HG03025 (cell line): ENCODE measurements around the gene MED13.

Experiments
- ATAC-seq: cut with Tn5 transposase; IDR thresholded peaks from one replicate; pipeline ENCODE4 v1.9.1; 2021; ENCODE audit warnings: mild to moderate bottlenecking, moderate library complexity; ENCODE audit not compliant: unreplicated experiment, low FRiP score

The MED13 gene

DNA sequence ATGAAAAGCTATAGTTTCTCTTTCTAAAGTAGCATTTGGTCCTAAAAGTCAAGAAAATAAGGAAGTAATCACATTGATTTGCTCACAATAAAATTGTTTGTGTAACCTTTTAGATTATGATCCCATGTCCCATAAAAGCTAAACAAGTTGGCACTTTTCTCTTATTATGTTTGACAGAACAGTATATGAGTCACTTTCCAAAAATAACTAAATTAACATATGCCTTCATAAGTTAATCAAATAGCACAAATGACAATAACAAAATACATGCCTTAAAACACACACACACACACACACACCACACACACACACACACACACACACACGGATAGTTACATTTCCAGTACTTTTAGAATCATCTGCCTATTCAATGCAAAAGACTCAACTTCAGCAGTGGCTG is 2.8 kb downstream of the MED13 start:
- no peak for ATAC-seq

DNA sequence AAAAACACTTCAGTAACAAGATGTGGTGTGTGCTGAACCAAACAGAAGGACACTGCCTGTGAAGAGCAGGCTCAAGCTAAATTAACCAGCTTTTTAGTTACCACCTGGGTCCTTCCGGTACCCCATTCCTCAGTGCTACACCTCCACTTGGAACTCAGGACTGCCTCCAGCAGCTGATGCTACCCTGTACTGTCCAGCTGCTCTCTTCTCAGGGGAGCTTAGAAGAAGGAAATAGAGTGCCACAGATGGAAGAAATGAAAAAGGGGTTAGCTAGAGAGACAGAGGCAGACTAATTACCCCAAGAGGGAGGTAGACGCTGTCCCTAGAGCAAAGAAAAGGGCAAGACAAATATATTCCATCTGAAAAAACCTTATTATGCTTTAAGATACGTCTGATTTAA is 5.7 kb downstream of the MED13 start:
- no peak for ATAC-seq

GRCh38 chr17:62058611-62059010 is 6.5 kb downstream of the MED13 start:
- no peak for ATAC-seq

GRCh38 chr17:62057696-62058095 is 7.4 kb downstream of the MED13 start:
- ATAC-seq: no peak

DNA sequence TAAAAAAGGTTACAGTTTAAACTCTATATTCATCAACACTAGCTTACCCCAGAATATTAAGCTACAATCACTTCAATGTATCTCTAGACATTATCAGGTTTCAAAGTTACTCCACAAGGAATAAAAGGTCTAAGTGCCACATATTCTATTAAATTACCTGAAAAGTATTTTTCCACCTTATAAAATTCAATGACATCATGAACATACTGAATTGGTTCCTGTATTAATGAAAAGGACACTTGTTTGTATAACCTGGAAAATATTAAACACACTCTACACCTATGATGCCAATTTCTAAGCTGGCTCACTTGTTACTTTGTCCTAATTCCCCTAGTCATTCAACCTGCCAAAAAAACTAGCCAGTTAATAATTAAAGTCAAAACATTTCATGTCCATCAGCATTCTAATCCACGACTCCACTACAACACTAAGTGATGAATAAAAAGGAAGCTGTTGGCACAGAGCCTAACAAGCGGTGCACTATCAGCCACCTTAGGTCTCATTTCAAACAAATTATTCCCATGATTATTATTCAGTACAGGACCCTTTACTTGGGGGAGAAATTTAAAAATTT is 12.2 kb downstream of the MED13 start:
- no peak for ATAC-seq

DNA sequence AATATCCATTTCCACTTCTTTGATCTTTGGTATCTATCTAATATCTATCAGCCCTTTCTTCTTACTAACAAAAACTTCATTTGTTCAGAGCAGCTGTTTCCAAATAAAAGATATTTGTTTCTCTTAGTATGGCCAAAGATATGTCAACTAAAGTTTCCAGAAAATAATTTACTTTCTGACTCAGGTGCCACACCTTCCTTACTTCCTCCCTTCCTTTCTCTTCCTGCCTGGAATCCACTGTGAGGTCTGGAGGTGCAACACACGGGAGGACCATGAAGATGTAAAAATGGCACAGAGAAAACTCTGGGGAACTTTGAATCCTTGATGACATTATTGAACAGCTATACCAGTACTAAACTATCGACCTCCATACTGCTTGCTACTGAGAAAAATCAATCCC is 14.0 kb downstream of the MED13 start:
- ATAC-seq: no peak

DNA sequence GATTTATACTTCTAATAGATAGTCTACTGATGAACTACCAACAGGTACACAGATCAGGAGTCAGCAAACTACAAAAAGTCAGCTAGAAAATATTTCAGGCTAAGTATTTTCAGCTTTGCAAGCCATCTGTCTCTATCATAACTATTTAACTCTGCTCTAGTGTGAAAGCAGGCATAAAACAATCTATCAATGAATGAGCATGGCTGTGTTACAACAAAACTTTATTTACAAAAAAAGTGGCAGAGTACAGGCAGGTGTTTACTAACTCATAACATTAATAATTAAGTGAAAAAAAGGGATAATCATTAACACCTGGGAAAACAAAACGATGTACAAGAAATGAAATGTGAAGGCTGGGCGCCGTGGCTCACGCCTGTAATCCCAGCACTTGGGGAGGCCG is 15.8 kb downstream of the MED13 start:
- no peak for ATAC-seq

GRCh38 chr17:62048262-62048661 is 16.8 kb downstream of the MED13 start:
- no peak for ATAC-seq

DNA sequence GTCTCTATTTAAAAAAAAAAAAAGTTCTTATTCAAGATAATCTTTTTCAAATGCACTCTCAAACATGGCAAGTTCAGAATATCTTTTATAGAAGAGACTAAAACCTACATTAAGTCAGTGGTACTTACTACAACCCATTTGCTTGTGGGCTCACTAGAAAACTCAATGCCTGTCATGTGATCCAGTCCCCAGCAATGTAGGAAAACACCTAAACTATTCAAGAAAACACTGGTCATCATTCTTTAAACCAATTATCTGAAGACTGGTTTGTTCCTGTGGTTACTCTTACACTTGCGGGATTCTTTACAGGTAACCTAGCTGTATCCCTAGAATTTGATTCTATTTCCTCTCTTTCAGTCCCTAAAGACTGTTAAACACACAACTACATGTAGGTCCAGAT is 19.6 kb downstream of the MED13 start:
- no peak for ATAC-seq

DNA sequence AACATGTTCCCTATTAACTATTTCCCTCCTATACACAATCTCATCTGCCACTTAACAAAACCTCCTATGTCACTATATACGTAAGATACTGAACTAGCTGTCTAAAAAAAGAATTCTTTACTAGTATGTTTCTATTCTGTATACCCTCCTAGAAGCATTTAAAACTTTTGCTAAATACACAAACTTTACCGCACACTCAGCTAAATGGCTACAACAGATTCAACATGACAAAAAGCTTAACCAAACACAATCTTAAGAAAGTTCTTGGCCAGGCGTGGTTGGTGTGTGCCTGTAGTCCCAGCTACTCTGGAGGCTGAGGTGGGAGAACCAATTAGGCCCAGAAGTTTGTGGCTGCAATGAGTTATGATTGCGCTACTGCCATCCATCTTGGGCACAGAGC is 20.0 kb downstream of the MED13 start:
- ATAC-seq: no peak

DNA sequence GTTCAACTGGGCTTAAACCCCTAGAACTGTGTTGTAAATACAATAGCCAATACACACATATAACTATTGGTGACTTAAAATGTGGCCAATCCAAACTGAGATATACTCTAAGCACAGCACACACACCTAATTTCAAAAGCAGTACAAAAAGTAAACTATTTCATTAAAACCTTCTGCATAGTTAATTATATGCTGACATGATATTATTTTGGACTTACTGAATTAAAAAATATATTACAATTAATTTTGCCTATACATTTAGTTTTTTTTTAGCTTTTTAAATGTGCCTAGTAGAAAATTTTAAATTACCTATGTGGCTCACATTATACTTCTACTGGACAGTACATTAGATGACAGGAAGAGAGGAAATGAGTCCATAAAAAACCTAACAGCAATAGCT is 21.5 kb downstream of the MED13 start:
- ATAC-seq: no peak

DNA sequence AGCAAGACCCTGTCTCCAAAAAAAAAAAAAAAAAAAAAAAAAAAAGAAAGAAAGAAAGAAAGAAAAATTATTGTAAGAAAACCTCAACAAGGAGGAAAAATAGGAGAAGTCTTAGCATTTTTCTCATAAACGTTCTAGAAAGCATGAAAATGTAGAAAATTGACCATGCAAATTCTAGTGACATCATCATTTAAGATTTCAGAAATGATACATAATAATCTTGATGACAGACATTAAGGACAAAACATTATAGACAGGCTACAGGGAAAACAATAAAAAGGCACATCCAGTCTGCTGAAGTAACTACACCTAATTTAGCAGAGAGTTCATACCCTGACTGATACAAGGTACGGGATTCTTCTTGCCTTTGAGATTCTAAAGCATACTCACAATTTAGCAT is 21.9 kb downstream of the MED13 start:
- no peak for ATAC-seq

GRCh38 chr17:62038248-62038647 is 26.8 kb downstream of the MED13 start:
- ATAC-seq: no peak

DNA sequence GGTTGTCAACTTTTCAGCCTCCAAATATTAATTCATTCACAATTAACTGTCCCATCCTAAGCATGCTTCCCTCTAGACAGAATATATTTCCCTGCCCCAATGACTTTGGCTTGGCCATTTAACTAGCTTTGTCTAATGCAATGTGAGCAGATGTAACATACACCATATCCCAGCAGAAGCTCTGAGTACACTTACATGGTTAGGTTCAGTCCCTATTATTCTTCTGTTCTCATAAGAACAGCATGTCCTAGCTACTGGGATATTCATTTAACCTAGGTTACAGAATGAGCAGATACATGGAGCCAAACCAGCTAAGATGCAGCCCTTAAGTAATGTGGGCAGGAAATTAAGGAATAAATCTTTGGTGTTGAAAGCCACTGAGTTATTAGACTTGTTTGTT is 31.8 kb downstream of the MED13 start:
- no peak for ATAC-seq

DNA sequence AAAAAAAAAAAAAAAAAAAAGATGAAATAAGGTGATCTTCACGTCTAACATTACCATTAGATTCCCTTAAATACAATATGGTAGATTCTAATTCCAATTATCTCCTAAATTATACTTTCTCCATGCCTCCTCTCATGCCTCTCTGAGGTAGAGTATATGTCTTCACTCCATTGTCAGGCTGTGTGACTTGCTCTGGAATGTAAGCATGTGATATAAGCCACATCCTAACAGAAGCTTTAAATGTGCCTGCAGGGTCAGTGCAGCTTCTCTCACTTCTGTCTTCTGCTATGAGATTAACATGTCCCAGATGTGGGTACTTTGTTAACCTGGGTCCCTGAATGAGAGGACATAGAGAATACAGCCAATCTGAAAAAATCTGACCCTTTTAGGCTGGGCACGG is 32.6 kb downstream of the MED13 start:
- ATAC-seq: no peak

DNA sequence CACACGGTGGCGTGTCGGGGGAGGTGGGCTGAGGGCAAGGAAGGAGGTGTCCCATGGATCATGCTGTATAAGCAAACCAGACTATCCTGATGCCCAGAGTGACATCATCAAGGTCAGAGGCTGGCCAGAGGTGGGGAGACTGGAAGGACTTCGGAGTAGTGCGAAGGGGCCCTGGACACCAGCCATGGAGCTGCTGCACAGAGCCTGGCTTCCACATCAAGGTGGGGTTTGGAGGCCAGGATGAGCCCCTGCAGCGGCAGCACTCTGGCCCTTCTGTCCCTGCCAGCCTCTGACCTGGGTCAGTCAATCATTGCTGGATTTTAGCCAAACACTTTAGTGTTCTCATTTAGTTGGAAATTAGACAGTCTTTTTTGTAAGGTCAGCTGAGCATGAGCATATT is 34.8 kb downstream of the MED13 start:
- no peak for ATAC-seq

GRCh38 chr17:62024866-62025265 is 40.2 kb downstream of the MED13 start:
- no peak for ATAC-seq

DNA sequence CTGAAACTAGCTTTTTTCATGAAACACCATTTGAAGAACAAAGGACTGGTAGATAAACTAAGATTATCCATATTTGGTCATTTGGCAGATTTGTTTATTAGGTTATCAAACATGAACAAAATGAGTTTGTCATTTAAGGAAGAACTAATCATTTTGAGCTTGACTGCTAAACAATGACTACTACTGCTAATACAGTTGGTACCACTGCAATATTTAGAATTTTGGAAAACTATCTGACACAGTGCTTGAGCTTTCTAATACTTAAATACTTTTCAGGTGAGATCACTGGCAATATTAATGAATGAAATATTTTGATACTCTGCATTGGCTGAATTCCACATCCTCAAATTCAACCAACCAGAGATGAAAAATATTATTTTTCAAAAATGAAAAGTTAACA is 47.2 kb downstream of the MED13 start:
- no peak for ATAC-seq

GRCh38 chr17:62017496-62017895 is 47.6 kb downstream of the MED13 start:
- no peak for ATAC-seq

GRCh38 chr17:62014526-62014925 is 50.6 kb downstream of the MED13 start:
- no peak for ATAC-seq

DNA sequence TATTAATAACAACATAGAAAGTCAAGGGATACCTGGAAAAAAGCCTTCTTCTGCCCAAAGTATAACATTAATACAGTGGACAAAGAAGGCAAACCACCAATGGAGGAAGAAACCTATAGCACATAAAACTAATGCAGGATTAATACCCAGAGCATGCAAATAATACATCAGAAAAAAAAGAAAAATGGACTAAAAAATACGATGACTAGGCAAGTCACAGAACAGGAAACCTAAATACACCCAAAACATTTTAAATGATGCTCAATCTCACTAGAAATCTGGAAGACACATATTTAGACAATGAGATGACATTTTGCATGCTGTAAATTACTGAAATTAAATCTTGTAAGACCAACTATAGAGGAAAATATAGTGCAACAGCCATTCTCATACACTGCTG is 55.9 kb downstream of the MED13 start:
- no peak for ATAC-seq

GRCh38 chr17:62008294-62008693 is 56.8 kb downstream of the MED13 start:
- no peak for ATAC-seq

- no peak for ATAC-seq
These were observed 60.7 kb downstream of the MED13 start for GRCh38 chr17:62004388-62004787.
